SK-N-SH (cell line): ENCODE measurements around the gene PDE8A. TPM values are rescaled to one million over a fixed set of nuclear protein-coding genes. Genes with fewer than 3 reads are reported as not detected.

ENCODE experiments used
- CTCF ChIA-PET: fragments of 300-600, 350-600 bp; formaldehyde crosslinking; extraction: SDS; loops from one replicate; lab custom pipeline; 2021; lab: Yijun Ruan, JAX
- POLR2A ChIA-PET: fragments of 350-600 bp; sonication (Branson Sonifier 250); formaldehyde crosslinking; extraction: SDS; loops from one replicate; lab custom pipeline; 2020; ENCODE audit warnings: antibody characterized with exemption, inconsistent platforms; lab: Yijun Ruan, JAX
- DNase-seq: peaks from one replicate; pipeline ENCODE4 v3.0.0; 2012
- H2AFZ ChIP-seq: fragments of 200-600 bp; sonication (generic); 2 replicates; pipeline ENCODE4 v1.8.1; 2016; ENCODE audit warnings: antibody characterized with exemption, mild to moderate bottlenecking, low read depth
- H3F3A ChIP-seq: fragments of 200-600 bp; sonication (generic); replicated peaks from 2 replicates; pipeline ENCODE3; 2016; ENCODE audit warnings: antibody characterized with exemption, mild to moderate bottlenecking; ENCODE audit not compliant: insufficient read depth
- H3K27ac ChIP-seq, 2 experiments: fragments of 200-500 bp in 1 of 2; fragments of 200-600 bp in 1 of 2; sonication (Bioruptor generic) in 1 of 2; sonication (generic), shearing (Covaris generic) in 1 of 2; 2 replicates each; pipeline versions ENCODE4 v1.5.1 to v1.6.1; 2014 to 2016; ENCODE audit warnings: low read depth in 2 of 2, inconsistent platforms in 1 of 2, low read length in 1 of 2, mild to moderate bottlenecking in 1 of 2, mixed read lengths in 1 of 2
- H3K27me3 ChIP-seq: fragments of 200-600 bp; sonication (generic), shearing (Covaris generic); 2 replicates; pipeline ENCODE4 v1.6.1; 2016; ENCODE audit warnings: mixed run types; ENCODE audit not compliant: insufficient read depth
- H3K36me3 ChIP-seq, 2 experiments: fragments of 200-500 bp in 1 of 2; fragments of 200-600 bp in 1 of 2; sonication (Bioruptor generic) in 1 of 2; sonication (generic) in 1 of 2; replicated peaks in 1 of 2; 2 replicates each; pipeline versions ENCODE3 to v1.5.1; 2014 to 2016; ENCODE audit warnings: low read length in 1 of 2, mild to moderate bottlenecking in 1 of 2; ENCODE audit not compliant: insufficient read depth in 2 of 2, control insufficient read depth in 1 of 2
- H3K4me1 ChIP-seq, 2 experiments: fragments of 200-500 bp in 1 of 2; fragments of 200-600 bp in 1 of 2; sonication (Bioruptor generic) in 1 of 2; sonication (generic), shearing (Covaris generic) in 1 of 2; 2 replicates each; pipeline versions ENCODE4 v1.5.1 to v1.6.1; 2014 to 2016; ENCODE audit warnings: low read depth in 1 of 2, low read length in 1 of 2, mixed run types in 1 of 2; ENCODE audit not compliant: insufficient read depth in 2 of 2, control insufficient read depth in 1 of 2
- H3K4me2 ChIP-seq: fragments of 200-600 bp; sonication (generic), shearing (Covaris generic); 2 replicates; pipeline ENCODE4 v1.6.1; 2017; ENCODE audit warnings: mixed run types
- H3K4me3 ChIP-seq, 2 experiments: fragments of 200-500 bp in 1 of 2; fragments of 200-600 bp in 1 of 2; sonication (Bioruptor generic) in 1 of 2; sonication (generic), shearing (Covaris generic) in 1 of 2; 2 replicates each; pipeline versions ENCODE4 v1.5.1 to v1.8.1; 2014 to 2016; ENCODE audit warnings: low read depth in 2 of 2, inconsistent platforms in 1 of 2, low read length in 1 of 2, mild to moderate bottlenecking in 1 of 2, mixed read lengths in 1 of 2, moderate library complexity in 1 of 2
- H3K79me2 ChIP-seq: fragments of 200-600 bp; sonication (generic); 2 replicates; pipeline ENCODE4 v1.8.1; 2017; ENCODE audit warnings: mild to moderate bottlenecking; ENCODE audit not compliant: insufficient read depth
- H3K9ac ChIP-seq: fragments of 200-600 bp; sonication (generic); 2 replicates; pipeline ENCODE4 v1.6.1; 2017; ENCODE audit warnings: mixed run types
- H3K9me2 ChIP-seq: fragments of 200-600 bp; sonication (generic); 2 replicates; pipeline ENCODE4 v1.6.1; 2017; ENCODE audit warnings: mixed run types
- H3K9me3 ChIP-seq: fragments of 200-600 bp; sonication (generic); 2 replicates; pipeline ENCODE4 v1.6.1; 2017; ENCODE audit warnings: mixed run types, mild to moderate bottlenecking, moderate library complexity
- H4K20me1 ChIP-seq: fragments of 200-600 bp; sonication (generic); 2 replicates; pipeline ENCODE4 v1.6.1; 2017; ENCODE audit warnings: mild to moderate bottlenecking, mixed run types; ENCODE audit not compliant: insufficient read depth
- ELF1 ChIP-seq: IDR thresholded peaks from 2 replicates; pipeline ENCODE4 v1.4.0; 2012
- EZH2phosphoT487 ChIP-seq: fragments of 200-600 bp; sonication (generic); IDR thresholded peaks from 2 replicates; pipeline ENCODE4 v1.6.1; 2017; ENCODE audit warnings: low read depth, mixed run types, mild to moderate bottlenecking, antibody characterized with exemption, moderate library complexity, borderline replicate concordance
- FOXJ3 ChIP-seq: sonication (generic); formaldehyde crosslinking; IDR thresholded peaks from 2 replicates; pipeline ENCODE4 v1.5.1; 2020; ENCODE audit warnings: mild to moderate bottlenecking, missing genetic modification reagents
- FOXM1 ChIP-seq: IDR thresholded peaks from 2 replicates; pipeline ENCODE4 v1.4.0; 2012; ENCODE audit warnings: low read depth, mild to moderate bottlenecking
- GATA2 ChIP-seq: sonication (generic); formaldehyde crosslinking; IDR thresholded peaks from 2 replicates; pipeline ENCODE4 v1.5.0; 2020; ENCODE audit warnings: mild to moderate bottlenecking, missing genetic modification reagents
- MAX ChIP-seq: IDR thresholded peaks from 2 replicates; pipeline ENCODE4 v1.4.0; 2012; ENCODE audit warnings: low read depth
- NRF1 ChIP-seq: IDR thresholded peaks from 2 replicates; pipeline ENCODE4 v1.6.1; 2012; ENCODE audit warnings: low read depth, mild to moderate bottlenecking, low read length
- RXRA ChIP-seq: IDR thresholded peaks from 2 replicates; pipeline ENCODE4 v1.4.0; 2012; ENCODE audit warnings: low read depth, mild to moderate bottlenecking, borderline replicate concordance
- TAF1 ChIP-seq: IDR thresholded peaks from 2 replicates; pipeline ENCODE4 v1.6.1; 2012; ENCODE audit warnings: low read depth, mild to moderate bottlenecking, low read length, moderate library complexity, borderline replicate concordance
- TCF12 ChIP-seq: IDR thresholded peaks from 2 replicates; pipeline ENCODE4 v1.4.0; 2012
- YY1 ChIP-seq: IDR thresholded peaks from 2 replicates; pipeline ENCODE4 v1.4.0; 2012; ENCODE audit warnings: low read depth, mild to moderate bottlenecking
- ZBTB33 ChIP-seq: IDR thresholded peaks from 2 replicates; pipeline ENCODE4 v1.4.0; 2012; ENCODE audit warnings: low read depth, borderline replicate concordance
- WGBS: methylation state at CpG from one replicate; pipeline ENCODE4 v1.1.6; 2017; ENCODE audit warnings: low lambda C conversion rate; 5-methylcytosine and 5-hydroxymethylcytosine counted together
- polyA plus RNA-seq, 3 experiments: library from polyadenylated mRNA; depleted of rRNA; stranded (reverse); fragments of >200 nt; gene quantifications; 2 replicates each; pipeline ENCODE4 v1.2.3, GENCODE V29; 2012

Gene PDE8A
- polyA plus RNA-seq, 1 of the 3 experiments (the other 2 are of a cell fraction), result 13.4 TPM

GRCh38 chr15:85030301-85030929 is 48.8 kb downstream of the PDE8A start:
- Histone ChIP-seq H3K27ac (peak overlapping the region in 1 of 2 experiments; percentile 35; a peak in 3 of 4 replicates), H3K4me2 (no peak overlapping the region), H4K20me1 (peaks cover 19% of the 10 kb centered on the region), H3K27me3 (no peaks in the 10 kb centered on the region), H3K4me1 (peaks cover 24 to 40% of the 10 kb centered on the region in 2 experiments), H3K36me3 (no peaks in the 10 kb centered on the region), H3K9me2 (no peaks in the 10 kb centered on the region), H3K4me3 (no peak overlapping the region), H3F3A (peaks cover 12% of the 10 kb centered on the region), H2AFZ (no peak overlapping the region), H3K9ac (no peak overlapping the region), H3K9me3 (no peaks in the 10 kb centered on the region), H3K79me2 (peaks cover 88% of the 10 kb centered on the region)
- 89% methylated on average over 1 of the region's 1 CpG for WGBS
- no peak for TF ChIP-seq ZBTB33
- TF ChIP-seq FOXM1, result no peak
- no peak for TF ChIP-seq NRF1
- no peak for TF ChIP-seq RXRA
- TF ChIP-seq TAF1, result no peak
- no peak for TF ChIP-seq FOXJ3 (CRISPR knock-in tag)
- no peak for TF ChIP-seq MAX
- no peak for TF ChIP-seq TCF12
- no peak for TF ChIP-seq YY1
- no peak for TF ChIP-seq EZH2phosphoT487
- TF ChIP-seq ELF1, result no peak
- no peak for DNase-seq
- ChIA-PET CTCF (interaction anchor here (0.8 to 5.4 kb wide), 3 partner anchors 14 to 432 kb away, joined by 3 to 26 read pairs (median 4); no protein-coding TSS in a partner anchor), POLR2A (no interaction called here)

- Histone ChIP-seq H3K36me3 (no peaks in the 10 kb centered on the region), H3F3A (peaks cover 12% of the 10 kb centered on the region), H3K79me2 (peaks cover 88% of the 10 kb centered on the region), H3K4me3 (no peak overlapping the region), H4K20me1 (peaks cover 19% of the 10 kb centered on the region), H3K27ac (peak overlapping the region; percentile 35 to 43; a peak in 2 of 4 replicates), H3K4me2 (no peak overlapping the region), H3K9ac (no peak overlapping the region), H3K4me1 (peaks cover 17 to 36% of the 10 kb centered on the region in 2 experiments), H3K27me3 (no peaks in the 10 kb centered on the region), H2AFZ (no peak overlapping the region), H3K9me3 (no peaks in the 10 kb centered on the region), H3K9me2 (no peaks in the 10 kb centered on the region)
- no peak for DNase-seq
- 86% methylated on average over 6 of the region's 6 CpGs for WGBS
- TF ChIP-seq NRF1 (no peak), GATA2 (CRISPR knock-in tag) (peak; percentile 29; the same call in 1 of the 2 replicates)
- POLR2A ChIA-PET, result no interaction called here
- CTCF ChIA-PET, result interaction anchor here (0.8 to 5.4 kb wide), 4 partner anchors 10 to 432 kb away, joined by 3 to 26 read pairs (median 4); no protein-coding TSS in a partner anchor
Observed at GRCh38 chr15:85031086-85031943, 49.7 kb downstream of the PDE8A start.
